Stimulated activated CD4-positive, alpha-beta T cell treated with anti-CD3 and anti-CD28 coated beads, TNF-alpha, amount 100 ng/mL, for 1 hour (primary cell): ENCODE data around the gene SBSN.

Source experiments
- DNase-seq, 3 donors: peaks; one replicate each; pipeline ENCODE4 v3.0.0-alpha.2; 2020; ENCODE audit warnings: low read depth in 3 of 3, low spot score in 1 of 3

Gene SBSN

DNA sequence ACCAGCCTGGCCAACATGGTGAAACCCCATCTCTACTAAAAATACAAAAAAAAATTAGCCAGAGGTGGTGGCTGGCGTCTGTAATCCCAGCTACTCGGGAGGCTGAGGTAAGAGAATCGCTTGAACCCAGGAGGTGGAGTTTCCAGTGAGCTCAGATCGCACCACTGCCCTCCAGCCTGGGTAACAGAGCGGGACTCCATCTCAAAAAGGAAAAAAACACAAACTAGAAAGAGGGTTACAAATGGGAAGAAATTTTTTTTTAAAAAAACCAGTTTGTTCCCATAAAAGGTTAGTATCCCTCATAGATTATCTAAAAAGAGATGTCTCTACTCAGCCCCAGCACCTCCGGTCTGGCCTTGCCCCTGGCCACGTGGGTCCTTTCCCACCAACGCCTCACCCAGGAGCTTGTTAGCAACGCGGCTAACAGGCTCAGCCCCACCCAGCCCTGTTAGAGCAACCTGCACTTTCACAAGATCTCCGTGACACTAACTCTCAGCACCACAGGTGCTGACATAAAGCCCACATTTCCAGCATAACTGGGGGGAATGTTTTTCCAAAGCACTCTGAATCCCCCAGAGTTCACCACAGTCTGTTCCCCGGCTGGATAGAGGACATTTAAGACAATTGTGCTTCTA, 19.0 kb downstream of the SBSN start:
- DNase-seq: no peak

DNA sequence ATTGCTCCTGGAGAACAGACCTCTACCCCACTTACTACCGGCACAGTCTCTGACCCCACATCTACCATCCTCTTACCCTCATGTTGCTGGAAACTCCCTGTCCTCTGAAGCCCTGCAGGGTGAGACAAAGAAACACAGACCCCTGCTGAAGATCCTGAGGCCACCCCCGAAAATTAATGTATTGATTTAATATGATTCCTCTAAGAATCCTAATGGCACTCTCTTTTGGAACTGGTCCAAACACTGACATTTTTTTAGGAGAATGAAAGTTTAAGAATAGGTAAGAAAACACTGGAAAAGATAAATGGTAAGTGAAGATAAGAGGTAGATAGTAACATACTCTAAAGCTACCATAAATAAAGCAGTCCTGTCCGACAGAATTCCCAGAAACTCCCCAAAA, 20.0 kb downstream of the SBSN start:
- DNase-seq: no peak

DNA sequence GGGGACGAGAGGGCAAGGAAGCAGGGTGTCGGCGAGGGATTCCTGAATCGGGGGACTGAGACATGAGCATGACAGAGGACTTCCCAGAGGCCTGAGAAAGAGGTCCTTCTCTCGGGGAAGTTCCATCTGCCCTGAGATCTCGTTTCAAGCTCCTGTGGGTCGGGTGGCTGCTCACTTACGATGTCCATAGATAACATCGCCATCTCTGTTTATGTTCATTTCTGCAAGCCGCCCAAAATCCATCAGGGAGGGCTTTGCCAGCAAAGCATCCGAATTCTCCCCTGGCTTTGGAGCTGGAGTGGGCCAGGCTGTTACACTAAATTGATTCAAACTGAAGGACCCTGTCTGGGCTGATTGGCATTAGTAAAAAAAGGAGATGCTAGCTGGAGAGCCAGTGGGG, 20.6 kb downstream of the SBSN start:
- no peak for DNase-seq

DNA sequence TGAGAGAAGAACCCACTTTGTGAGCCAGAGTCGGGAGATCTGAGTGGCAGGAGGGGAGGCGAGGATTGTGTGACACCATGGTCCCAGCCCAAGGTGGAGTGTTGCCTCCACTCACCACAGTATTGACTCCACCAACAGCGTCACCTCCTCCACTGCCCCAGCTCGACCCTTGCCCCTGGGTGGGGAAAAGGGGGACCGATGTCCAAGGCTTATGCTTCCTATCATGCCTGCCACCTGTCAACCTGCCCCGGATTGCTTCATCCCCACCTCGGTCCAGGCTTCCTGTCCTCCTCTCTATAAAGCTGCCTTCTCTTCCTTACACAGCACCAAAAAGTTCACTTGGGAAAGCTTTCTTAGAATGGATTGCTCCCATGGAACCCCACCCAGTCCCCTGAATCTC, 22.1 kb downstream of the SBSN start:
- DNase-seq: no peak

DNA sequence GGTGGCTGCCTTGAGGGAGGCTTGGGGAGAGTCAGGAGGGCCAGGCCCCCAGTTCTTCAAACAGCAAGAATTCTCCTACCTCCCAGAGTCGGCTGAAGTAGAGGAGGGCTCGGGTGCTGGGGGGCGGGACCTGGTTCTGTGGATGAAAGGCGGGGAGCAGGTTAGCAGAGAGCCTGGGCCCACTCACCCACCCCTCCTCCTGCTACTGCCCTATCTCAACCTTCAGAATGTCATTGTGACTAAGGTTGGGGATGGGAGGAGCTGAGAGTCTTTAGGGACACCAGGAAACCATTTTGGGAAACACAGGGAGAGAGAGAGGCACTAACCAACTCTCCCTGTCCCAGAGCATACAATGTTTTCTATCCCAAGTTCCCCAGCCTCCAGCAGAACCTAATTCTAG, 25.4 kb downstream of the SBSN start:
- DNase-seq: no peak

DNA sequence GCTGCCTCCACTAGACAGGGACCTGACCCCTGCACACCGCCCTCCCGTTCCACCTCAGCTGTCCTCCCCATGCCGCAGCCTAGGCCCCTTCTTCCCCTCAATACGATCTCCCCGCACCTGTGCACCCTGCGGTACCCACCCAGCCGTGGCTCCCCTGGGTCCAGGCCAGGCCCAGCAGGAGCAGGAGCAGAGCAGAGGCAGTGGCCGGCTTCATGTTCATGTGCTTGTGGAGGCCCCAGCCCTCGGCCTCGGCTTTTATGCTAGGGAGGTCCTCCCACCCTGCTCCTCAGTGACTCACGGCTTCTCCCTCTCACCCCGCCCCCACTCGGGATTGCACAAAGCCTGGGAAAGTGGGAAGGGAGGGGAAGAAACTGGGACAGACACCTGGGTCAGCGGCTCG, 26.4 kb downstream of the SBSN start:
- no peak for DNase-seq

DNA sequence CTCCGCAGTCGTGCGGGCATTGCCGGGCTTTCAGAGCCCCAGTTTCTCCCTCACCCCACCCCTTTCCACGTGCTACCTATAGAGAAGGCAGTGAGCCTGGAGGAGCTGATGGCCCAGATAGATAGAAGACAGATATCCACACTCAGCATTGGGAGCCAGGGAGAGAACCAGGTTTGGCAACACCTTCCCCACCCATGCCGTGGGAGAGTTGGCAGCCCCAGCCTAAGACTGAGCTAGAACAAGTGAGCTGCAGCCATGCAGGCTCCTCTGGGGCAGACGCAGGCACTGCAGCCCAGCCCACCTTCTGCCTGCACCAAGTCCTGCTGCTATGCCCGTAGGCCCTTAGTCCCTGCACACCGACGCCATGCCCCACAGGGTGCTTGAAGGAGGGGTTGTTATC, 27.5 kb downstream of the SBSN start:
- DNase-seq: no peak

DNA sequence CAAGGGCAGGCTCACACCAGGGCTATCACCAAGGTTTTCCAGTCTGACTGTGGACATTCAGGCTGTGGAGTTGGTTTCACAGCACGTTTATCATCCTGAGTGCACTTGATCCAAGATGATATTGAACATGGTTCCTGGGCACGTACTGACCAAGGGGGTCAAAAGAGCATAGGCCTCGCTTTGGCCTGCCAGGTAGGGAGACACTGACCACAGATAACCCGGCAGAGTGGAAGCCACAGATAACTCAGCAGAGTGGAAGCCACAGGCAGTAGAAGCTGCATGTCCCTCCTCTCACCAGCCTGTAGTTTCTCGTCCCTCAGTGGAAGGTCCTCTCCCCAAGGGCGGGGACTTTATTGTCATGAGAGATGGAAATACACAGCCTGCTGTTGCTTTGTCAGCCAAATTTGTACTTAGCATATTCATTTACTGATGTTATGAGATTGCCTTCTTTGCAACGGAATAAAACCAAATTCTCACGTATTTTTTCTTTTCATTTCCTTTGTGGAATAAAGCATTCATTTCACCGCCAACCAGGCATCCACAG, 29.1 kb downstream of the SBSN start:
- DNase-seq: no peak

DNA sequence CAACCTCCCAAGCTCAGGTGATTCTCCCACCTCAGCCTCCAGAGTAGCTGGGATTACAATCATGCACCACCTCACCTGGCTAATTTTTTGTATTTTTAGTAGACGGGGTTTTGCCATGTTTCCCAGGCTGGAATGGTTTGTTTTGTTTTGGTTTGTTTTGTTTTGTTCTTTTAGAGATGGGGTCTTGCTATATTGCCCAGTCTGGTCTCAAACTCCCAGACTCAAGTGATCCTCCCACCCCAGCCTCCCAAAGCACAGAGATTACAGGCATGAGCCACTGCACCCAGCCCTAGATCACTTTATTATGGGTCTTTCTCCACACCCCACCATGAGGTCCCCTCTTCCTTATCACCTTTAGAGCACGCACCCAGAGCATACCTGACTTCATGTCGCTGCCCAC, 29.9 kb downstream of the SBSN start:
- no peak for DNase-seq

DNA sequence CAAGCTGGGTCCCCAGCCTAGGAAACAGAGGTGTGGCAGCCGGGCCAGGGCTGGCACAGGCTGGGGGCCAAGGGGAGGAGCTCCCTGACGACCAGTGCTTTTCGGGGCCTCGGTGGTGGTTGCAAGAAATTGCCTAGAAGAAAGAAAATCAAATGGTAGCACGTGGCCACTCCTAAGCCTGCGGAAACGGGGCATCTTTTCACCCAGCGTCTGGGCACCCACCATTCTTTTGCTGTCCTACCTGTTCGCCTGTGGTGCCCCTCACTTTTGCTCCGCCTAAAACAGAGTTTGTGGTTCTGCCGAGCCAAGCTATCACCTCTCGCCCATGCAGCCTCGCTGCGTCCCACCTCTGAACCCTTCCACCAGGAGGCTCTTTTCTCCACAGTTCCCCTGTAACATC, 30.7 kb downstream of the SBSN start:
- DNase-seq: no peak

DNA sequence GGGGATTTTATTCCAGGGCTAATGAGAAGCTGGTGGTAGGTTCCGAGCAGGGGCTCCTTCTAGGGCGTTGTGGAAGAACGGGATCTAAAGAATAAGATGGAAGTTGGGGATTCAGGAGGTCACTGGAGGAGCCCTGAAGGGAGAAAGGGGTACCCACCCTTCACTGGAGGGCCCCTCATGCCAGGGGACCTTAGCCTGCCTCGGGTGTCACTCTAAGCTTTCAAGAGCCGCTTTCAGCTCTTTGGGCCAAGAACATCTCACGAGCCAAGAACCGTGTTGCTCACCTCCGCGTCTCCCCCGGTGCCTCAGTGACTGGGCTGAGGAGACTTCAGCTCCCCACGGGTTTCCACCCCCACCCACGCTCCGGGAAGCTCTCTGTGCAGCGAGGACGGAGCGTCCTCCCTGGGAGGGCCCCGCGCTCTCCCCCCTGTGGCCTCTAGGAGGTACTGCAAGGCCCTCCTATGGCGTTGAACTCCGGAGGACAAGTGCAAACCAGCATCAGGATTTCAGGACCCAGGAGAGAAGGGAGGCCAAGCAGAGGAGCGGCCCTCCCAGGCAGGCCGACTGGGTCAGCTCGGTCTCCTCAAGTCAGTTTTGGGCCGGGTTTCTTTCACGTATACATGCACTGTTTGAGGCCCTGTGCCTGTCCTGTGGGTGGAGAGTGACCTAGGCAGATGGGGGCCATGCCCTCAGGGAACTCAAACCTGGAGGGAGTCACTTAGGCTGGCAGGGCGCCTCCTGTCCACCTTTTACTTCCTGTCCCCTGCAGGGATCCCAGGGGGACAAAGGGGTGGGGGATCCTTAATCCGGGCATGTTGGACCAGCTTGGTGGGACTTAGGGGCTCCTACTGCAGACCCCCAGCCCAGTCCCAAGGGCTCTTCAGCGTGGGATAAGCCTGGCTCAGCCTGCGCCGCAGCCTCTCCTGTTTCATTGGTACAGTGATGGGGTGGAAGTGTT, 32.7 kb downstream of the SBSN start:
- DNase-seq: peak; percentile 21 to 67 (median 53)

DNA sequence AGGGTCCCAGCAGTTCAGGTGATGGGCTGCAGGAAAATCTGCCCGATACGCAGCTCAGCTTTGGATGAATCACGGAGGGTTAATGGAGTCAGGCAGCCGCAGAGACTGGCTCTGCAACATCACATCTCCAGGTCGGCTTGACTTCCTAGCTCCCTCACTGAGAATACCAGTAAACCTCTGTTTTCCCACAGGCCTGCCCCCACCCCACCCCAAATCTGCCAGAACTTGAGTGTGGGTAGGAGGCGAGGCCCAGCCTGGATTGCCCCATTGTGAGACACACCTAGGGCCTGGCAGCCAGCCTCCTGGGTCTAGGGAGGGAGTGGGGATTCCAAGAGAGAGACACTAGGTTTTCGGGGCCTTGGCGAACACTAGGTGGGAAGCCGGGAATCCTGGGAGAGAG, 34.1 kb downstream of the SBSN start:
- DNase-seq: no peak

DNA sequence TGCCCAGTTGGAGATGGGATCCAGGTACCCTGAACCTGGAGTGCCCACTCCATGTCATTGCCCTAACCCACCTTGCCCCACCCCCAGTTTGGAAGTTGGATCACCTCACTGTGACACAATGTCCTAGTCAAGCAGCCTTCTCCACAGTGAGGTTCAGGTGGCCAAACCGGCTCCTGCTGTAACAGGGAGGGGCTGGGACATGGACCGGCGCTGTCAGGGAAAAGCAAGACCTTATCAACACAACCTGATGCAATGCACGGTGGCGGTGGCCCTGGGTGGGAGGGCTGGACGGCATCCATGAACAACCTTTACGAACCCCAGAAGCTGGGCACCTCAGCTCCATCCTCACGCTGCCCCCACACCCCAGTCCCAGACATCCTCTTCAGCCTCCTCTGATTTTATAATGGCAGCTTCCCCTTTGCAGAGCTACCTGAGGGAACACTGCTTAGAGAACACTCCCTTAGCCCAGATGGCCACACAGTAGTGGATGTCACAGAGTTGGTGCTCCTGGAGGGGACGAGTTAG, 36.2 kb downstream of the SBSN start:
- DNase-seq: no peak

DNA sequence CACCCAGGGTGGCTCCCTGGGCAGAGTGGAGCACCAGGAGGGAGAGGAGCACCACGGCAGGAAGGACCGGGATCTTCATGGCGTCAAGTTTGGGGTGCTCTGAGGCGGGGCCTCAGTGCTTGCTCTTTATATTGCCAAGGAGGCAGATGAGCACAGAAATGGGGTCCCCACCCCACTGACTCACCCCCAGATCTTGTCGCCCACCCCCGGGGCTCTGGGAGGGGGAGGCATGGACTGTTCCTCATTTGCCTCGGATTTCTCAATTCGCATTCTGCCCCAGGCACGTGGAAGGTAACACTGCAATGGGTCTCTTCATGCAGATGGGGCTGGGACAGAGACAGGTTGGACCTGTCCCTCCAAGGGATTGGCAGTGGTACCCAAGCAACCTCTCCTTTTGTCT, 37.7 kb downstream of the SBSN start, which contains the start of gene KRTDAP:
KRTDAP (minus strand) TSS at position 101 of the 400 bp plus-strand sequence; CDS start at position 79, 22 bp downstream.
- no peak for DNase-seq

DNA sequence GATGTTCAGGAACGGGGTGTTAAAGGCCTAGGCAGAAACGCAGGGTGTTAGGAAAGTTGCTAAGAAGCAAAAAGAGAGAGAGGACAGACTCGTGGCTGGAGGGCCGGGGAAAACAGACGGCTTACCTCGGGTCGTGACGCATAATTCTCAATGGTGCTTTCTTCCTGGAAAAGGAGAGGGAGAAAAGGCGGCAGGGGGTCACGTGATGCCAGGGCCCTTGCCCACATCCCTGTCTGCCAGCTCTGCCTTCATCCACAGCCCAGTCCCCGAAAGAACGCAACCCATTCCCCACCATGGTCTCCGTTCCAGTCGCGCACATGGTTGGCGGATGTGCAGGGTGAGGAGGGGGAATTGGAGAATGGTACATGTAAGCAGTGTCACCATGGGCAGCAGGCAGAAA, 39.4 kb downstream of the SBSN start:
- DNase-seq: no peak

DNA sequence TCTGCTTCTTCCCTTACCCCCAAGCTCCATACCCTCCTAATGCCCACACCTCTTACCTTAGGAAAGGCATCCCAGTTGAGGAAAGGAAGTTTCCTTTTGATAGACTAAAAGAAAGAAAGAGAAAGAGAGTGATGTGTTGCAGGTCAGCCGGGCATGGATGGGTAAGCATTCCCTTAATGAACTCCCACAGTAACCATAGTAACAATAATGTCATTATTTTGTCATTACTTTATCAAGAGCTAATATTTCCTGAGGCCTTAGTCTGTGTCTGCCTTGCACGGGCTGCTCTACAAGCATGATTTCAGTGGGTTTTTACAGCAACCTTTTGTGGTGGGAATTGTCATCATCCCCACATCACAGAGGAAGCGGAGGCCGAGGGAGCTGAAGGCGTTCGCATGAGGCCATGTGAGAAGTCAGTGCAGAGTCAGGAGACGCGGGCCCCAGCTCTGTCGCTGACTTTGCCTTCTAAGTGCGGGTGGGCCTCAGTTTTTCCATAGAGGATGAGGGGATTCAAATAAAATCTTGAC, 40.4 kb downstream of the SBSN start:
- DNase-seq: no peak

DNA sequence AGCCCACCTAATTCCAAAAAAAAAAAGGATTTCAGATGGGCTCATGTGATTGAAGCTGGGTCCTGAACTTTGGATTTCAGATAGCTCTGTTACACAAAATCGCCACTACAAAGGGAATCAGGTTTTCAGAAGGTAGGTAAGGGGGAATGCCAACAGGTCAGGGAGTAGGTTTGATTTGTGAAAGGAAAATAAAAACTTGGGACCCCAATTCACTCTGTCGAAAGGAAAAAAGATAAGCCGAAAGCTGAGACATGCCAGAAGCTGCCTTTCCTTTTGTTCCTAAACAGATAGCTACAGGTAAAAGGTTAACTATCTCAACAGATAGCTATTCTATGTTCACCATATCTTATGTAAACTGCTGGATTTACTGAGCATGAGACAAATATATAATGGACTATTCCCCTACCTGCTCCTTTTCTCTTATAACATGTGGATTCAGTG, 41.8 kb downstream of the SBSN start:
- DNase-seq: no peak

DNA sequence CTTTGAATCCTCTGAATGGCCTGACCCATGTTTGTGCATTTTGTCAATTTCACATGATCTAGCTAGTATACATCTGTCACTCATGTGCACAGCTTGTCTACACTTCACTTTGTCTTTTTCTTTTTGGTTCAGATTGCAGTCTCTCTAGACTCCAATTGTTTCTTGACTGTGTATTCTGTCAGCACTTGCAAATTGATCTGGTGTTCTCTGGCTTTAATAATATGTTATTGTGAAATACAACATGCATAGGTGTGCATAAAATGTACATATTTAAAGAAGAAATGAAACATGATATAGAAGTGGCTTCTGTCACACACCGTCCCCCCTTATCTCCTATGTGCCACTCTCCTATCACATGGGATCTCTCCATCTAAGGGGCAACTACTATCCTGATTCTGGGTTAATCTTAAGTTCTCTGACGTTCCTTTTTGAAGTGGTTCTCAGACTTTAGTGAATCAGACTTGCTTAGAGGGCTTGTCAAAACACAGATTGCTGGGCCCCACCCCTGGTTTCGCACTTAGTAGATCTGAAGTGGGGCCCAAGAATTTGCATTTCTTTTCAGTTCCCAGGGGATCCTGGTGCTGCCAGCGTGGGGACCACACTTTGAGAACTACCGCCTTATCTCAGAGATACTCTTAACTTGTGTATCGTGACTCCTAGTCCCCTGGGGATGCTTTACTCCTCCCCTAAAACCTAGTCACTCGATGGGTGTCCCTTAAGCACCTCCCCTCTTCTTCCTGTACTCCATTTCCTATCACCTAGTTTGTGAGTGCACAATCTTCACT, 43.7 kb downstream of the SBSN start:
- no peak for DNase-seq

DNA sequence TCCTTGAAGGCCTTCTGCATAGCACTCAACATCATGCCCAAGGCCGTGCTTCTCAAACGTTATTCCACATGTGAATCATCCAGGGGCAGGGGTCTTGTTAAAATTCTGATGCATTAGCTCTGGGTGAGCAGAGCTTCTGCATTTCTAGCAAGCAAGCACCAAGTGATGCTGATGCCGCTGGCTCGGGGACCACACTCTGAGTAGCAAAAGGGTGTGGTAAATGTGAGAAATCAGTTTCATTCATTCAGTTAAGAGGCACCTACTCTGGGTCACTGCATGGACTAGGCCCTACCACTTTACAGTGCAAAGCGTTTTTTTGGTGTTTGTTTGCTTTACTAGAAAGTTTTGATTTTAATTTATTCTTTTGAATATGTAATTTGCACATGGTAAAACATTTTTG, 45.0 kb downstream of the SBSN start:
- DNase-seq: no peak

DNA sequence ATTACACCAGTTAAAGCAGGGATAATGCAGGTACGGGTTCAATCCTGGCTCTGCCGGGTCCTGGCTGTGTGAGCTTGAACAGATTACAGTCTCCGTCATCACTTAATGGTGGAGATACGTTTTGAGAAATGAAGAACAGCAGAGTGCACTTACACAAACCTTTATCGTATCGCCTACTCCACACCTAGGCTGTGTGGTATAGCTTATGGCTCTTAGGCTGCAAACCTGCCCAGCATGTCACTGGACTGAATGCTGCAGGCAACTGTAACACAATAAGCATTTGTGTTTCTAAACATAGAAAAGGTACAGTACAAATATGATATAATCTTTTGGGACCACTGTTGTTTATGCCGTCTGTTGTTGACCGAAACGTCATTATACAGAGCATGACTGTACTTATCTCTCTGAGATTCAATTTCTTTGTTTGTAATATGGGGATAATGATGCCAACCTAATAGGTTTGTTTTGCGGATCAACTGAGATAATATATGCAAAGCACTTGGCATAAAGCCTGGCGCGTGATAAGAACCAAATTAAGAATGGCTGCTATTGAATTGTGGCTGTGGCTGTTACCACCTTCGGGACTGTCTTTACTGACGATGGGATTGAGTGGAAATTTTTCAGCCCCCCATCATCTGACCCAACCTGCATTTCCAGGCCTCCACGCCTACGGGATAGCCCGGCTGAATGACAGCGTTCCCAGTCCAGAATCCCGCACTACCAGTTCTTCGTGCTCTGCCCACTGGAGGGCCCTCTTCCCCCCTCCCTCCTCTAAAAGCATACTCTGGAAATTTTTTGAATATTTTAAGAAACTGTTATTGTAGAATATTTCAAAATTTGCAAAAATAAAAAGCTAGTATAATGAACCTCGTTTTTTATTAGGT, 49.1 kb downstream of the SBSN start:
- DNase-seq: no peak
